A549 (cell line): Measurements from ENCODE around the gene CYB5D1. TPM values are rescaled to one million over a fixed set of nuclear protein-coding genes. Genes with fewer than 3 reads are reported as not detected.

Experiments used
- ATAC-seq, 2 experiments: fragments of 200-7000 bp in 1 of 2; fragments of >200 bp in 1 of 2; cut with Nextera tagmentation in 1 of 2; cut with Tn5 transposase in 1 of 2; 3 replicates each; pipeline versions ENCODE4 v1.8.0 to v1.9.1; 2018 to 2020; ENCODE audit warnings: mild to moderate bottlenecking in 1 of 2, moderate library complexity in 1 of 2
- CTCF ChIA-PET: fragments of 300-600 bp; sonication (Branson Sonifier 250); formaldehyde crosslinking; extraction: SDS; loops from one replicate; lab custom pipeline; 2021; ENCODE audit warnings: antibody characterized with exemption, inconsistent platforms; lab: Yijun Ruan, JAX
- POLR2A ChIA-PET: fragments of 350-600 bp; formaldehyde crosslinking; extraction: SDS; loops from one replicate; lab custom pipeline; 2021; ENCODE audit warnings: antibody characterized with exemption, inconsistent platforms; lab: Yijun Ruan, JAX
- DNase-seq, 2 experiments: peaks; one replicate each; pipeline versions ENCODE4 v3.0.0 to v3.0.0-alpha.2; 2011 to 2016; ENCODE audit warnings: low read depth in 1 of 2, low spot score in 1 of 2
- FAIRE-seq: peaks from 2 replicates; lab custom pipeline; 2011; peaks lifted over from hg19 to GRCh38; lab: Jason Lieb, UNC
- H3K27ac ChIP-seq, 2 experiments: fragments of >200 bp; sonication (Bioruptor Twin); formaldehyde crosslinking; 3 replicates each; pipeline ENCODE4 v1.5.1; 2016 to 2017
- H3K4me1 ChIP-seq: fragments of >200 bp; sonication (Bioruptor Twin); formaldehyde crosslinking; 3 replicates; pipeline ENCODE4 v1.6.1; 2016
- H3K4me2 ChIP-seq: fragments of >200 bp; sonication (Bioruptor Twin); formaldehyde crosslinking; 3 replicates; pipeline ENCODE4 v1.6.1; 2016
- H3K4me3 ChIP-seq: fragments of >200 bp; sonication (Bioruptor Twin); formaldehyde crosslinking; 3 replicates; pipeline ENCODE4 v1.5.1; 2016
- H3K9me3 ChIP-seq: fragments of >200 bp; sonication (Bioruptor Twin); formaldehyde crosslinking; 3 replicates; pipeline ENCODE4 v1.6.1; 2016
- CBX8 ChIP-seq: fragments of 200-600 bp; sonication (generic); IDR thresholded peaks from 2 replicates; pipeline ENCODE4 v1.6.1; 2016
- CEBPB ChIP-seq, 2 experiments: fragments of >200 bp in 1 of 2; sonication (Bioruptor Twin) in 1 of 2; formaldehyde crosslinking in 1 of 2; IDR thresholded peaks; 2 replicates each; pipeline ENCODE4 v1.6.1; 2012 to 2016
- CHD4 ChIP-seq: fragments of 200-600 bp; sonication (generic); IDR thresholded peaks from 2 replicates; pipeline ENCODE4 v1.6.1; 2016; ENCODE audit warnings: antibody characterized with exemption, mild to moderate bottlenecking, borderline replicate concordance
- EHF ChIP-seq: fragments of 250-450 bp; sonication (Bioruptor Pico); IDR thresholded peaks from 2 replicates; pipeline ENCODE4 v1.5.0; 2020; ENCODE audit warnings: mild to moderate bottlenecking
- HOXB13 ChIP-seq: fragments of 250-450 bp; sonication (Bioruptor Pico); IDR thresholded peaks from 2 replicates; pipeline ENCODE4 v1.5.0; 2020; ENCODE audit warnings: low read depth, mild to moderate bottlenecking, moderate library complexity
- HOXB5 ChIP-seq: fragments of 250-450 bp; sonication (Bioruptor Pico); IDR thresholded peaks from 2 replicates; pipeline ENCODE4 v1.5.0; 2020; ENCODE audit warnings: mild to moderate bottlenecking, moderate library complexity
- JUN ChIP-seq, 2 experiments: fragments of >200 bp; sonication (Bioruptor Twin); formaldehyde crosslinking; IDR thresholded peaks; 2 replicates in 1 of 2; 3 replicates in 1 of 2; pipeline ENCODE4 v1.6.1; 2016 to 2017
- KDM5A ChIP-seq: fragments of 200-600 bp; sonication (generic); IDR thresholded peaks from 2 replicates; pipeline ENCODE4 v1.6.1; 2016; ENCODE audit warnings: antibody characterized with exemption, mild to moderate bottlenecking
- MAZ ChIP-seq: fragments of 150-350 bp; IDR thresholded peaks from 2 replicates; pipeline ENCODE4 v1.6.1; 2014; ENCODE audit warnings: antibody characterized with exemption, low read depth, low read length, borderline replicate concordance
- MYC ChIP-seq: IDR thresholded peaks from 2 replicates; pipeline ENCODE4 v1.6.1; 2012; ENCODE audit warnings: mild to moderate bottlenecking, inconsistent platforms, low read length, improper control_type of control experiment, borderline replicate concordance
- NFE2L2 ChIP-seq: fragments of 150-350 bp; conservative IDR thresholded peaks from 2 replicates; pipeline ENCODE4 v1.6.1; 2014; ENCODE audit warnings: low read length
- NPAS2 ChIP-seq: fragments of 250-450 bp; sonication (Bioruptor Pico); IDR thresholded peaks from 2 replicates; pipeline ENCODE4 v1.8.0; 2022; ENCODE audit warnings: mild to moderate bottlenecking, moderate library complexity, borderline replicate concordance
- PBX3 ChIP-seq: IDR thresholded peaks from 2 replicates; pipeline ENCODE4 v1.6.1; 2012
- POLR2AphosphoS2 ChIP-seq: conservative IDR thresholded peaks from 2 replicates; pipeline ENCODE4 v1.6.1; 2012; ENCODE audit warnings: low read length, improper control_type of control experiment, inconsistent platforms
- RCOR1 ChIP-seq: fragments of 150-350 bp; IDR thresholded peaks from 2 replicates; pipeline ENCODE4 v1.6.1; 2014; ENCODE audit warnings: antibody characterized with exemption, low read length, low read depth
- REST ChIP-seq: fragments of 200-600 bp; sonication (generic); IDR thresholded peaks from 2 replicates; pipeline ENCODE4 v1.6.1; 2016; ENCODE audit warnings: antibody characterized with exemption, mild to moderate bottlenecking, moderate library complexity
- RNF2 ChIP-seq: fragments of 200-600 bp; sonication (generic); IDR thresholded peaks from 2 replicates; pipeline ENCODE4 v1.6.1; 2016; ENCODE audit warnings: low read depth, mild to moderate bottlenecking, antibody characterized with exemption, moderate library complexity, borderline replicate concordance
- SMC3 ChIP-seq: fragments of >200 bp; sonication (Bioruptor Twin); formaldehyde crosslinking; IDR thresholded peaks from 3 replicates; pipeline ENCODE4 v1.6.1; 2018; ENCODE audit warnings: inconsistent platforms
- TFCP2L1 ChIP-seq: fragments of 250-450 bp; sonication (Bioruptor Pico); IDR thresholded peaks from 2 replicates; pipeline ENCODE4 v1.5.0; 2021; ENCODE audit warnings: mild to moderate bottlenecking
- TP53 ChIP-seq: fragments of 250-450 bp; sonication (Bioruptor Pico); IDR thresholded peaks from 2 replicates; pipeline ENCODE4 v1.5.0; 2021; ENCODE audit warnings: mild to moderate bottlenecking, moderate library complexity
- USF2 ChIP-seq: fragments of 450-650 bp; IDR thresholded peaks from 2 replicates; pipeline ENCODE4 v1.6.1; 2014; ENCODE audit warnings: antibody characterized with exemption
- ZC3H11A ChIP-seq: fragments of 450-650 bp; IDR thresholded peaks from 2 replicates; pipeline ENCODE4 v1.6.1; 2014; ENCODE audit warnings: antibody characterized with exemption, mild to moderate bottlenecking
- WGBS: methylation state at CpG from one replicate; pipeline ENCODE4 v1.1.6; 2017; ENCODE audit errors: missing lambda C conversion rate; 5-methylcytosine and 5-hydroxymethylcytosine counted together
- polyA plus RNA-seq, 4 experiments: library from polyadenylated mRNA; depleted of rRNA in 3 of 4; stranded (reverse); fragments of >200 nt; fragmentation: RNase III in 1 of 4; extraction: RNeasy Plus Mini Kit Qiagen cat#74134 plus additional on column Dnase treatment in 1 of 4; gene quantifications; 2 replicates in 3 of 4; 3 replicates in 1 of 4; pipeline ENCODE4 v1.2.3, GENCODE V29; 2011 to 2017
- TF ChIP-seq, protein P1 (sequence below): fragments of >200 bp; sonication (Bioruptor Twin); formaldehyde crosslinking; IDR thresholded peaks from 3 replicates; pipeline ENCODE4 v1.5.1; 2016
- TF ChIP-seq, protein P2 (sequence below): fragments of >200 bp; sonication (Bioruptor Twin); formaldehyde crosslinking; IDR thresholded peaks from 3 replicates; pipeline ENCODE4 v1.6.1; 2016

The CYB5D1 gene
- polyA plus RNA-seq, 2 of the 4 experiments (the other 2 are of a cell fraction), result 20.4 to 28.2 TPM

DNA sequence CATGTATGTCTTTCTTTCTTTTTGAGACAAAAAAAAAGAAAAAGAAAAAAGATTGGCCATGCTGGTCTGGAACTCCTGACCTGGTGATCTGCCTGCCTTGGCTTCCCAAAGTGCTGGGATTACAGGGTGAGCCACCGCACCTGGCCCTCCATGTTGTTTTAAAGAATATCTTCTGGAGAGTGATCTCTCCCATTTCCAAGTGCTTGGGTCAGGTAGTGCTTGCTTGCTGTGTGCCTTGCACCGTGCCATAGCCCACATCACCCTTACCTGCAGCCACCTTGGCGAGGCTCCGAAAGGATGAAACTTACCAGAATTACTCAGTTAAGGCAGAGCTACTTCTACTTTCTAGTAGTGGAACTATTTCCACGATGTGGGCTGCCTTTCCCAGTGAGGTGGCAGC is 42.8 kb upstream of the CYB5D1 start:
- no peak for FAIRE-seq
- ATAC-seq, result no peak
- Histone ChIP-seq H3K27ac (no peak overlapping the region), H3K9me3 (no peaks in the 10 kb centered on the region), H3K4me1 (peaks cover under 1% of the 10 kb centered on the region; the same call in 1 of the 3 replicates), H3K4me2 (no peak overlapping the region), H3K4me3 (no peak overlapping the region)
- 60% methylated on average over 5 of the region's 5 CpGs for WGBS
- DNase-seq, result no peak
- ChIA-PET CTCF (interaction anchor here (0.6 to 3.0 kb wide), 2 partner anchors 71 to 157 kb away, joined by 3 to 18 read pairs; no protein-coding TSS in a partner anchor), POLR2A (no interaction called here)
- TF ChIP-seq HOXB5 (CRISPR knock-in tag), result no peak
- no peak for TF ChIP-seq TP53 (CRISPR knock-in tag)
- TF ChIP-seq, protein P1, sequence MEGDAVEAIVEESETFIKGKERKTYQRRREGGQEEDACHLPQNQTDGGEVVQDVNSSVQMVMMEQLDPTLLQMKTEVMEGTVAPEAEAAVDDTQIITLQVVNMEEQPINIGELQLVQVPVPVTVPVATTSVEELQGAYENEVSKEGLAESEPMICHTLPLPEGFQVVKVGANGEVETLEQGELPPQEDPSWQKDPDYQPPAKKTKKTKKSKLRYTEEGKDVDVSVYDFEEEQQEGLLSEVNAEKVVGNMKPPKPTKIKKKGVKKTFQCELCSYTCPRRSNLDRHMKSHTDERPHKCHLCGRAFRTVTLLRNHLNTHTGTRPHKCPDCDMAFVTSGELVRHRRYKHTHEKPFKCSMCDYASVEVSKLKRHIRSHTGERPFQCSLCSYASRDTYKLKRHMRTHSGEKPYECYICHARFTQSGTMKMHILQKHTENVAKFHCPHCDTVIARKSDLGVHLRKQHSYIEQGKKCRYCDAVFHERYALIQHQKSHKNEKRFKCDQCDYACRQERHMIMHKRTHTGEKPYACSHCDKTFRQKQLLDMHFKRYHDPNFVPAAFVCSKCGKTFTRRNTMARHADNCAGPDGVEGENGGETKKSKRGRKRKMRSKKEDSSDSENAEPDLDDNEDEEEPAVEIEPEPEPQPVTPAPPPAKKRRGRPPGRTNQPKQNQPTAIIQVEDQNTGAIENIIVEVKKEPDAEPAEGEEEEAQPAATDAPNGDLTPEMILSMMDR, result no peak
- TF ChIP-seq CBX8, result no peak
- TF ChIP-seq RCOR1, result no peak
- no peak for TF ChIP-seq USF2
- TF ChIP-seq CHD4, result no peak
- TF ChIP-seq HOXB13 (CRISPR knock-in tag), result no peak
- no peak for TF ChIP-seq PBX3
- no peak for TF ChIP-seq SMC3
- TF ChIP-seq REST, result no peak
- no peak for TF ChIP-seq TFCP2L1 (CRISPR knock-in tag)
- TF ChIP-seq KDM5A, result no peak
- TF ChIP-seq NFE2L2, result no peak
- no peak for TF ChIP-seq NPAS2

DNA sequence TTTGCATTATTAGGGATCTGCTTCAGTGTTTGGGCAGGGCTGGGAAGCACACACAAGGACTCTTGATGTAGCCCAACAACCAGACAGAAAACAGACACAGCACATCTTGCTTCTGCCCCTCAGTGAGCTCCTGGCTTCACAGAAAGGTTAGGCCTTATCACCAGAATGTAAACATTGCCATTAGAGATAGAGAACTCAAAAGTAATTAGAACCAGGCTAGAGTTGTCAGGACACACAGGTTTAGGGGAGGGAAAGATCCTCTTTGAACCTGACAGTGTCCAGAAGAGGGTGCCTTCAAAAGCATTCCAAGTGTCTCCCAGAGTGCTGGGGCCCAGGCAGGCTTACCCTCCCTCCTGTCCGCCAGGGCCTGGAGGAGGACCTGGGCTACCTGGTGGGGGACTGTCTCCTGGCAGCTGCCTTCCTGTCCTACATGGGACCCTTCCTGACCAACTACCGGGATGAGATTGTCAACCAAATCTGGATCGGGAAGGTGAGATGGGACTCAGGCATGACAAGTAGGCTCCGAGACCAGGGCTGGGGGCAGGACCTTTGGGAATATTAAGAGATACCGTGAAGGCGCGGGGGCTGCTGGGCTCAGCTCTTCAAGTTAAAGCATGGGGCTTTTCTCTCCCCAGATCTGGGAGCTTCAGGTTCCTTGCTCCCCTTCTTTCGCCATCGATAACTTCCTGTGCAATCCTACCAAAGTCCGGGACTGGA is 40.7 kb upstream of the CYB5D1 start:
- Histone ChIP-seq H3K9me3 (no peaks in the 10 kb centered on the region), H3K4me3 (no peak overlapping the region), H3K4me1 (no peaks in the 10 kb centered on the region), H3K4me2 (no peak overlapping the region), H3K27ac (no peak overlapping the region)
- DNase-seq (no peak), ATAC-seq (no peak), FAIRE-seq (no peak)
- 89% methylated on average over 10 of the region's 10 CpGs for WGBS
- ChIA-PET CTCF (interaction anchor here (1.0 to 12.3 kb wide), 16 partner anchors 8 to 243 kb away, joined by 3 to 122 read pairs (median 8); partner anchors contain the start of genes CYB5D1 and NAA38), POLR2A (interaction anchor here (1.6 to 1.7 kb wide), 2 partner anchors 40 to 131 kb away, joined by 3 to 6 read pairs; partner anchors contain the start of gene NAA38)
- TF ChIP-seq, protein P2, sequence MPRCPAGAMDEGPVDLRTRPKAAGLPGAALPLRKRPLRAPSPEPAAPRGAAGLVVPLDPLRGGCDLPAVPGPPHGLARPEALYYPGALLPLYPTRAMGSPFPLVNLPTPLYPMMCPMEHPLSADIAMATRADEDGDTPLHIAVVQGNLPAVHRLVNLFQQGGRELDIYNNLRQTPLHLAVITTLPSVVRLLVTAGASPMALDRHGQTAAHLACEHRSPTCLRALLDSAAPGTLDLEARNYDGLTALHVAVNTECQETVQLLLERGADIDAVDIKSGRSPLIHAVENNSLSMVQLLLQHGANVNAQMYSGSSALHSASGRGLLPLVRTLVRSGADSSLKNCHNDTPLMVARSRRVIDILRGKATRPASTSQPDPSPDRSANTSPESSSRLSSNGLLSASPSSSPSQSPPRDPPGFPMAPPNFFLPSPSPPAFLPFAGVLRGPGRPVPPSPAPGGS, result no peak
- TF ChIP-seq CEBPB (IDR thresholded peaks at IDR 0.05) (no peak), ZC3H11A (no peak), RNF2 (no peak), MYC (no peak), JUN (IDR thresholded peaks at IDR 0.05) (no peak), POLR2AphosphoS2 (no peak), EHF (CRISPR knock-in tag) (no peak), TP53 (CRISPR knock-in tag) (no peak), MAZ (no peak)
